ENCODE measurements around the gene THSD7B. TPM values are rescaled to one million over a fixed set of nuclear protein-coding genes. Genes with fewer than 3 reads are reported as not detected.

THSD7B gene
- total and polyA plus RNA-seq, 2 of the 13 experiments (the other 11 are each of a cell fraction or from before 2014, with no cell fraction given) = 0.02 TPM; not detected in 1

GRCh38 chr2:137566387-137566786 lies 801.0 kb downstream of the THSD7B start:
- intact Hi-C loops (cut with micrococcal nuclease; ENCODE audit: unreplicated experiment) (no loop called here), in situ Hi-C loops (cut with HindIII; ENCODE audit: extremely low pct_ligation_motif_present, low pct_unique_long_range_greater_than_20kb) (no loop called here)
- no peaks in the 10 kb centered on the region for H4K20me1 ChIP-seq (ENCODE audit: insufficient read depth, low read length)
- H3K79me2 ChIP-seq (ENCODE audit: insufficient read depth, low read length) = no peaks in the 10 kb centered on the region
- H3K36me3 ChIP-seq (replicated peaks in 1 of 2; ENCODE audit: control insufficient read depth in 1 of 2, insufficient read depth in 2 of 2, low read length in 2 of 2) = no peaks in the 10 kb centered on the region
- no peak overlapping the region for H3K4me2 ChIP-seq (ENCODE audit: low read depth, low read length)
- no peak overlapping the region for H3K9ac ChIP-seq (ENCODE audit: insufficient read depth, low read depth, low read length)
- no peaks in the 10 kb centered on the region for H3K27me3 ChIP-seq (ENCODE audit: control insufficient read depth in 1 of 2, insufficient read depth in 2 of 2, low read length in 2 of 2)
- no peaks in the 10 kb centered on the region for H3K4me1 ChIP-seq (ENCODE audit: insufficient read depth, low read length)
- no TSS peak for BruUV-seq (replicated peaks)
- TF ChIP-seq ZNF547 (CRISPR knock-in tag; IDR thresholded peaks at IDR 0.05) (no peak), ZNF143 (CRISPR knock-in tag; IDR thresholded peaks at IDR 0.05) (no peak), XRCC5 (optimal IDR thresholded peaks at IDR 0.05; ENCODE audit: low read length) (no peak), ZC3H4 (CRISPR knock-in tag; IDR thresholded peaks at IDR 0.05; ENCODE audit: borderline replicate concordance) (no peak), ZBTB7A (CRISPR knock-in tag; IDR thresholded peaks at IDR 0.05) (no peak), EP300 (IDR thresholded peaks at IDR 0.05; ENCODE audit: low read depth in 2 of 2, low read length in 2 of 2) (no peak), EP300 (CRISPR knock-in tag; IDR thresholded peaks at IDR 0.05; ENCODE audit: borderline replicate concordance) (no peak), ZHX2 (IDR thresholded peaks at IDR 0.05; ENCODE audit: low read depth) (no peak), ZHX2 (CRISPR knock-in tag; IDR thresholded peaks at IDR 0.05; ENCODE audit: borderline replicate concordance) (no peak), MIER3 (CRISPR knock-in tag; IDR thresholded peaks at IDR 0.05; ENCODE audit: borderline replicate concordance) (no peak)
- H3K9me3 ChIP-seq (ENCODE audit: low read length) = no peaks in the 10 kb centered on the region
- ChIA-PET POLR2A (no interaction called here), CTCF (ENCODE audit: low intra/inter-chr PET ratio, low total read pairs) (no interaction called here)
- DNase-seq (ENCODE audit: low spot score) (no peak), FAIRE-seq (no peak), ATAC-seq (no peak)
- 0% methylated on average over 1 of the region's 1 CpG for WGBS (ENCODE audit: low lambda C conversion rate)
- no peak overlapping the region for H2AFZ ChIP-seq (ENCODE audit: low read length)
- H3K27ac ChIP-seq (ENCODE audit: extremely low read length, insufficient read depth, low read length) = no peak overlapping the region
- H3K4me3 ChIP-seq (replicated peaks in 1 of 3; ENCODE audit: insufficient read depth in 1 of 3, low read depth in 2 of 3, low read length in 3 of 3) = no peak overlapping the region

Measured in HepG2 (cell line).